ENCODE measurements around the gene CCDC102A.

CCDC102A gene

GRCh38 chr16:57535680-57536305 lies 578 bp downstream of the CCDC102A start:
- DNase-seq: peak; percentile 76

- no peak for DNase-seq
Measured at GRCh38 chr16:57534881-57535658, 1.3 kb downstream of the CCDC102A start.

GRCh38 chr16:57534337-57534880 lies 2.0 kb downstream of the CCDC102A start:
- no peak for DNase-seq

GRCh38 chr16:57533431-57534336 lies 2.7 kb downstream of the CCDC102A start:
- DNase-seq: peak; percentile 80

- no peak for DNase-seq
Measured at GRCh38 chr16:57532266-57532625, 4.1 kb downstream of the CCDC102A start.

- no peak for DNase-seq
Measured at GRCh38 chr16:57531635-57532265, 4.6 kb downstream of the CCDC102A start.

- DNase-seq: no peak
Measured at GRCh38 chr16:57531253-57531575, 5.2 kb downstream of the CCDC102A start.

GRCh38 chr16:57530522-57531252 lies 5.7 kb downstream of the CCDC102A start:
- no peak for DNase-seq

GRCh38 chr16:57530104-57530521 lies 6.3 kb downstream of the CCDC102A start:
- DNase-seq: no peak

GRCh38 chr16:57529391-57530103 lies 6.8 kb downstream of the CCDC102A start:
- DNase-seq: no peak

GRCh38 chr16:57528499-57529390 lies 7.6 kb downstream of the CCDC102A start:
- no peak for DNase-seq

- no peak for DNase-seq
Measured at GRCh38 chr16:57527610-57528360, 8.6 kb downstream of the CCDC102A start.

GRCh38 chr16:57527027-57527426 lies 9.3 kb downstream of the CCDC102A start:
- DNase-seq: no peak

- no peak for DNase-seq
Measured at GRCh38 chr16:57526498-57526897, 9.9 kb downstream of the CCDC102A start.

- DNase-seq: no peak
Measured at GRCh38 chr16:57525761-57526160, 10.6 kb downstream of the CCDC102A start.

- no peak for DNase-seq
Measured at GRCh38 chr16:57522960-57523359, 13.4 kb downstream of the CCDC102A start.

GRCh38 chr16:57519796-57520360 lies 16.5 kb downstream of the CCDC102A start:
- DNase-seq: peak; percentile 64

GRCh38 chr16:57518922-57519321 lies 17.4 kb downstream of the CCDC102A start:
- DNase-seq: no peak

GRCh38 chr16:57518520-57518919 lies 17.9 kb downstream of the CCDC102A start:
- no peak for DNase-seq

Measured in NCI-H2171 treated with DMSO at 0.1 percent for 48 hours (cell line).